HG03039 (cell line): ENCODE measurements around the gene PDE4B.
"Not testable (repeated sequence)": the region's sequence is repeated elsewhere in the genome, so short reads cannot be mapped to it uniquely, and the experiment has no call there.

Experiments
- ATAC-seq: cut with Tn5 transposase; IDR thresholded peaks from one replicate; pipeline ENCODE4 v1.9.1; 2021; ENCODE audit warnings: mild to moderate bottlenecking, moderate library complexity; ENCODE audit not compliant: unreplicated experiment

The PDE4B gene

GRCh38 chr1:66043186-66043585 is 250.5 kb downstream of the PDE4B start:
- no peak for ATAC-seq

DNA sequence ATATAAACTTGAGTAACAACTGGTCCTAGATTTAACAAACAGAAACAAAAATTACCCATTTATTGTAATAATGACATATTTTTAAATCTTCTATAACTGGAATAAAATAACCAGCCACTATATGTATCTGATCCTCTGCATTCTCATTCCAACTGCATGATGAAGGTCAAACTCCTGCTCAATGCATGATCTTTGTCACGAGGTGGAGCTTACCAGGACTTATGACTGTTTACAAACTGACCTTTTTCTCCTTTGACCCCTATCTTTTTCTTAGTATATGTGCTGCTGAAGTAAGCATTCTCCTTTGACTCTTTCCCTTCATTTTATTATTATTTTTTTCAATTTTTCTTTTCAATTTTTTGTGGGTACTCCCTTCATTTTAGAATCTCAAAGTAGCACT is 252.2 kb downstream of the PDE4B start:
- no peak for ATAC-seq

GRCh38 chr1:66046415-66046814 is 253.7 kb downstream of the PDE4B start:
- no peak for ATAC-seq

- no peak for ATAC-seq
These were observed 255.3 kb downstream of the PDE4B start for GRCh38 chr1:66048011-66048410.

- ATAC-seq, result no peak
These were observed 257.4 kb downstream of the PDE4B start for GRCh38 chr1:66050123-66050522.

- ATAC-seq, result no peak
These were observed 257.9 kb downstream of the PDE4B start for GRCh38 chr1:66050633-66051032.

DNA sequence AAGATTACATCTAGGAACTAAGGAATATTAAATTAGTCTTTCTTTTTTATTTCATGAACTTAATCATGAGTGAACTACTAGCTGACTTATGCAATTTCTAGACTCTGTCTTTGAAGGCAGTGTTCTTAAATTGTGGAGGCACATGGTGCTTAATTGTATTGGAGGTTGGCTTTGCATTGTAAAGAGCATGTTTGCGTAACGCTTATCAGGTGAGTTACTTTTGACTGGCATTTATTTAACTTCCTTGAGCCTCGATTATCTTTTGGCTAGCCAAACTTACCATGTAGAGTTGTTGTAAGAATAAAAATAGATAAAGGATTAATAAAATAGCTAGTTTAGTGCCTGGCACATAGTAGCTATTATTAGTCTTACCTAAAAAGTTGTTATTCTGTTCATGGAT is 262.4 kb downstream of the PDE4B start:
- no peak for ATAC-seq

DNA sequence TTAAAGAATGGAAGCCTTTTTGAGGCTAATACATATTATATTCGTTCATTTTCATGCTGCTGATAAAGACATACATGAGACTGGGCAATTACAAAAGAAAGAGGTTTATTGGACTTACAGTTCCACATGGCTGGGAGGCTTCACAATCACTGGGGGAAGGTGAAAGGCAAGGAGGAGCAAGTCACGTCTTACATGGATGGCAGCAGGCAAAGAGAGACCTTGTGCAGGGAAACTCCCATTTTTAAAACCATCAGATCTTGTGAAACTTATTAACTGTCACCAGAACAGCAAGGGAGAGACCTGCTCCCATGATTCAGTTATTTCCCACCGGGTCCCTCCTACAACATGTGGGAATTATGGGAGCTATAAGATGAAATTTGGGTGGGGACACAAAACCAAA is 264.8 kb downstream of the PDE4B start:
- ATAC-seq, result not testable (repeated sequence)

GRCh38 chr1:66058558-66058957 is 265.9 kb downstream of the PDE4B start:
- no peak for ATAC-seq

DNA sequence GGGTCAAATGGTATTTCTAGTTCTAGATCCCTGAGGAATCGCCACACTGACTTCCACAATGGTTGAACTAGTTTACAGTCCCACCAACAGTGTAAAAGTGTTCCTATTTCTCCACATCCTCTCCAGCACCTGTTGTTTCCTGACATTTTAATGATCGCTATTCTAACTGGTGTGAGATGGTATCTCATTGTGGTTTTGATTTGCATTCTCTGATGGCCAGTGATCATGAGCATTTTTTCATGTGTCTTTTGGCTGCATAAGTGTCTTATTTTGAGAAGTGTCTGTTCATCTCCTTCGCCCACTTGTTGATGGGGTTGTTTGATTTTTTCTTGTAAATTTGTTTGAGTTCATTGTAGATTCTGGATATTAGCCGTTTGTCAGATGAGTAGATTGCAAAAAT is 274.5 kb downstream of the PDE4B start:
- ATAC-seq, result not testable (repeated sequence)

DNA sequence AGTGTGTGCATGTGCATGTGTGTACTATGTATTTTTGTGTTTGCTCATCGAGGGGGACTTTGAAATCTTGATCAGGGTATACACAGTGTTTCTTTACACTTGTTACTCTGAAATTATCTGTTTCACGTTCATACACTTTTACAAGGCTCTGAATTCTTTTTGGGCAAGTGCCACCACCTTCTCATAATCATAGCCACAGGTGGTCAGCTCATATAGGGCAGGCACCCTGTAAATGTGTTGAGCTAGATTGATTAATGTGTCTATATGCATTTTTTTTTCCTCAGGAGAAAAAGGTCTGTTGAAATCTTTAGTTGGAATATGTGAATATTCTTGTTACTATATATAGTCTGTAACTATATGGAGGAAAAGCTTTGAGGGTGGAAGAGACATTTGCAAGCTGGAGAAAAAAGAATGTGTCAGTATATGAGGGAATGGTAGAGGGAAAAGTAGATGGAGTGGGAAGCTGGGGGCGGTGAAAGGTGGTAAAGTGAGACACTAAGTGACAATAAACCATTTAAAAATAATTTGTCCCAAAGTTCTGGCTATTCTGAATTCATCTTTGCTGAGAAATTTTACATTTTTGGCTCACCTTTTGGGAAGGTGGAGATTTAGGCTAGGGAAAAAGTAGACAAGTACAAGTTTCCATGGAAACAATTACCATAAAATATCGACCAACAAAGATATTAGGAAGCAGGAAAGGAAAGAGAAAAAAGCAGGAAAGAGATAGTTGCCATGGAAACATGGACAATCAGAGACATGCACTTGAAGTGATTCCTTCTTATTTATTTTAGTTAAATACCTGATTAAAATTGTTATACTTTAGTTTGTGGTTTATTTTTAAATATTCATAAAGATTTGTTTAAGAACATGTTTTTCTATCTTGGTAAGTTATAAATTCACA is 277.5 kb downstream of the PDE4B start:
- no peak for ATAC-seq

DNA sequence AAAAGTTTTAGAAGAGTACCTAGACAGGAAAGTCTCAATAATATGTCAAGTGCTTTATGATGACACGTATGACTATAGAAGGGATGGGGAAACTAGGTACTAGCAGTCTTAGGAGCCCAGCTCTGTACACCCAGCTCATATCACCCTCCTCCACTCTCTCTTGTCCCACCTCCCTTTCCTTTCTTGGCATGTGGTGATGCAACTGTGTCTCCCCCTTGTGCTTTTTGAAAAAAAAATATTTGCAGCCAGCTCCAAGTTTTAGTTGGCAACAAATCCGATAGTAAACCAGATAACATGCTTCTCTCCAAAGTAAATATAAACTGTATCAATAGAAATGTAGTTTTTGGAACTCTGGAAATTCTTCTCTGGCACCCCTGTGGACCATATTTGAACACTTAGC is 280.7 kb downstream of the PDE4B start:
- no peak for ATAC-seq

DNA sequence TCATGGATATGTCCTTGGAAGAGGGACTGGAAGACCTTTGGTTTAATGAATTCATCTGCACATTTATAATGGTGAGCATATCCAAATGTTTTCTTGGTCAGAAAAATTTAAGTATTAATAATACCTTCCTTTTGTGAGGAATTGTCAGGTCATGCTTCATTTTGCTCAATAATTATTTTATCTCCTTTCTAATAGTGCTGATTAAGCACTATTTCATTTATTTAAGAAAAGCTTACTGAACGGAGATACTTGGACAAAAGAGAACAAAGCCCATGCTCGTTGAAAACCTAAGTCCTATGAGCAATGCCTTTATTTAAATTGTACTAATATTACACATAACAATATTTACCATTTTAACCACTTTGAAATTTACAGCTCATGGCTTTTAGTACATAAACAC is 281.5 kb downstream of the PDE4B start:
- no peak for ATAC-seq

GRCh38 chr1:66078412-66078811 is 285.7 kb downstream of the PDE4B start:
- no peak for ATAC-seq

GRCh38 chr1:66083003-66083402 is 290.3 kb downstream of the PDE4B start:
- no peak for ATAC-seq

DNA sequence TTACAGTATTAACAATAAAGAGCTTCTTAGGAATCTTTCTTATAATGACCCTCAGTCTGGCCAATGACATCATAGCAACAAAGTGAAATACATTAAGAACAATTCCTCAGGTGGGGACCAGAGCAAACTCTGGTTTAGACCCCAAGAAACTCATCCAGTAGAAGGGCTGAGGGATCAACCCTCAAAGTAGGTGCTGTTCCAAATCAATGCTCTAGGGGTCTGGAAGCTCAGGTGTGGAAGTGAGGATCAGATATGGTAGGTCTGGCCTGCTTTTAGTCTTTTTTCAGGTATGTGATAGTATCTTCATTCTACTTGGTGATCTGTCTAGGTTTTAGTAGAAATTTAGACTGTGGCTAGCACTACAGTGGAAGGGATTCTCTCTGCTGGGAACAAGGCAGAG is 291.7 kb downstream of the PDE4B start:
- no peak for ATAC-seq

DNA sequence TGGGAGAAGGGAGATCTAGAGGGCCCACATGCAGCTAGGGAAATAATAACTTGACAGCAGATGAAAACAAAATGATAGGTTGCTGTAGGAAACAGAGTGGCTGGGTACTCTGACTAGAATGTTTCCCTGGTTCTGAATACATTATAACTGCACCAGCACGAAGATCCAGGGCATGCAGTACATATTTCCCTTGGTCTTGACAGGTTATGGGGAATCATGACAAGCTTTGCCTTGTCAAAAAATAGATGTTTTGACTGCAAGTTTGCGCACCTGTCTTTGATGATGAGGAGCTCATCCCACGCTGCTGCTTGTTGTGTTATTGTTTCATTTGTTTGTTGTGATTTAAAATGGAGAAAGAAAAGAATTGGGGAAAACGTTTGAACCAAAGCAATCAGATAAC is 292.9 kb downstream of the PDE4B start:
- no peak for ATAC-seq

- ATAC-seq, result no peak
These were observed 296.1 kb downstream of the PDE4B start for GRCh38 chr1:66088787-66089186.

DNA sequence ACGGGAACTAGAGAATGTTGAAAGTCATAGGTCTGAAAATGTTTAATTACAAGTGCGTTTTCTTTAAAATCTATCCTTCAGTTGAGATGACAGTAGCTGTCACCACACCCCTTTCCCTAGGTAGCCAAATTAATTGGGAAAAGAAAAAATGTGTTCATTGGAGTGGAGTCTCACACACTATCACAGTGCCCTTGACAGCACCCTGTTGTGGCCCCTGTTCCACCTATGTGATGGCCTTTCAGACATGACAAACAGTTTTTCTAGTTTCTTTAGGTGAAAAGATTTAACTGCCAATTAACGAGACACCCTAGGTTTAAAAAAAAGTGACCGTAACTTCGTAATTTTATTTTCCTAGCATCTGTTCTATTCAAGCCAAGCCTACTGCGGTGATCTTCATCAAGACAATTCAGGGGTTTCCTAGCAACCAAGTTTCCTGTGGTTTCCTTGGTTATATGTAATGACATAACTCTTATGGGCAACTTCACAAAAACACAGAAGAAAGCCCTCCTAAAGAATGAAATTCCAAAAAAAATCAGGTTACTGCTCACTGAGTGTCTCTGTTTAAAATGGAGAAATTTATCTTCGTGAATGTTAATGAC is 298.3 kb downstream of the PDE4B start:
- no peak for ATAC-seq

DNA sequence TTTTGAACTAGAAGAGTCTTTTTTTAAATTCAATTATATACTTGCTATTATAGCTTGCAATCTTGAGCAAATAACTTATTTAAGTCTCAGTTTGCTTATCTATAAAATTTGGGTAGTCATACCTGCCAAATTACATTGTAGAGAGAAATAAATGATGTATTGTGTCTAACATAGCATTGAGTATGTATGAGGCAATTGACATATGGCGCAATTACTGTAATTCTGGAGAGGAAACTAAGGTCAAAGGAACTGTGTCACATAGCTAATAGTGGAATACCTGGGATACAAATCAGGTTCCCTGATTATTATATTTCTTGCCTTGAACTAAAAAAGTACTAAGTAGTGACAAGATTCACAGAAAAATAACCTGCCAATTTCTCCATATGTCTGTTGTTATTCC is 302.5 kb downstream of the PDE4B start:
- ATAC-seq, result no peak

GRCh38 chr1:66100959-66101358 is 308.3 kb downstream of the PDE4B start:
- ATAC-seq, result not testable (repeated sequence)

- not testable (repeated sequence) for ATAC-seq
These were observed 311.4 kb downstream of the PDE4B start for GRCh38 chr1:66104076-66104475.
